C4-2B (cell line): ENCODE results near the gene LIN7B.

Experiments used
- ZFX ChIP-seq: fragments of 450-650 bp; IDR thresholded peaks from 2 replicates; pipeline ENCODE4 v1.6.1; 2017
- TF ChIP-seq, protein P1 (sequence below): fragments of 450-650 bp; conservative IDR thresholded peaks from 2 replicates; pipeline ENCODE4 v1.5.1; 2017; ENCODE audit warnings: mild to moderate bottlenecking

GRCh38 chr19:49111218-49111998 is 2.8 kb upstream of the LIN7B start:
- TF ChIP-seq, protein P1, sequence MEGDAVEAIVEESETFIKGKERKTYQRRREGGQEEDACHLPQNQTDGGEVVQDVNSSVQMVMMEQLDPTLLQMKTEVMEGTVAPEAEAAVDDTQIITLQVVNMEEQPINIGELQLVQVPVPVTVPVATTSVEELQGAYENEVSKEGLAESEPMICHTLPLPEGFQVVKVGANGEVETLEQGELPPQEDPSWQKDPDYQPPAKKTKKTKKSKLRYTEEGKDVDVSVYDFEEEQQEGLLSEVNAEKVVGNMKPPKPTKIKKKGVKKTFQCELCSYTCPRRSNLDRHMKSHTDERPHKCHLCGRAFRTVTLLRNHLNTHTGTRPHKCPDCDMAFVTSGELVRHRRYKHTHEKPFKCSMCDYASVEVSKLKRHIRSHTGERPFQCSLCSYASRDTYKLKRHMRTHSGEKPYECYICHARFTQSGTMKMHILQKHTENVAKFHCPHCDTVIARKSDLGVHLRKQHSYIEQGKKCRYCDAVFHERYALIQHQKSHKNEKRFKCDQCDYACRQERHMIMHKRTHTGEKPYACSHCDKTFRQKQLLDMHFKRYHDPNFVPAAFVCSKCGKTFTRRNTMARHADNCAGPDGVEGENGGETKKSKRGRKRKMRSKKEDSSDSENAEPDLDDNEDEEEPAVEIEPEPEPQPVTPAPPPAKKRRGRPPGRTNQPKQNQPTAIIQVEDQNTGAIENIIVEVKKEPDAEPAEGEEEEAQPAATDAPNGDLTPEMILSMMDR: no peak
- no peak for TF ChIP-seq ZFX
